OCI-M1 (cell line): Measurements from ENCODE around the gene SMOC2.
"Not testable (repeated sequence)": the region's sequence is repeated elsewhere in the genome, so short reads cannot be mapped to it uniquely, and the experiment has no call there.

Experiments used
- DNase-seq: peaks from one replicate; lab custom pipeline; 2025; lab: John Stamatoyannopoulos, UW

Gene SMOC2

GRCh38 chr6:168681748-168682147 lies 240.8 kb downstream of the SMOC2 start:
- DNase-seq = no peak

GRCh38 chr6:168683621-168684020 lies 242.6 kb downstream of the SMOC2 start:
- no peak for DNase-seq

- DNase-seq = no peak
Measured at GRCh38 chr6:168684471-168684870, 243.5 kb downstream of the SMOC2 start.

- no peak for DNase-seq
Measured at GRCh38 chr6:168684906-168685305, 243.9 kb downstream of the SMOC2 start.

- no peak for DNase-seq
Measured at GRCh38 chr6:168686029-168686738, 245.2 kb downstream of the SMOC2 start.

- no peak for DNase-seq
Measured at GRCh38 chr6:168686831-168687730, 246.1 kb downstream of the SMOC2 start.

GRCh38 chr6:168690271-168690670 lies 249.3 kb downstream of the SMOC2 start:
- DNase-seq = no peak

GRCh38 chr6:168691774-168692173 lies 250.8 kb downstream of the SMOC2 start:
- no peak for DNase-seq

- DNase-seq = no peak
Measured at GRCh38 chr6:168692193-168692914, 251.4 kb downstream of the SMOC2 start.

- not testable (repeated sequence) for DNase-seq
Measured at GRCh38 chr6:168692915-168693257, 251.9 kb downstream of the SMOC2 start.

- not testable (repeated sequence) for DNase-seq
Measured at GRCh38 chr6:168694797-168695196, 253.8 kb downstream of the SMOC2 start.

- DNase-seq = no peak
Measured at GRCh38 chr6:168695701-168696100, 254.7 kb downstream of the SMOC2 start.

- DNase-seq = no peak
Measured at GRCh38 chr6:168698923-168699322, 257.9 kb downstream of the SMOC2 start.

GRCh38 chr6:168699631-168700295 lies 258.8 kb downstream of the SMOC2 start:
- no peak for DNase-seq

- DNase-seq = no peak
Measured at GRCh38 chr6:168700880-168701279, 259.9 kb downstream of the SMOC2 start.

GRCh38 chr6:168703990-168704389 lies 263.0 kb downstream of the SMOC2 start:
- DNase-seq = no peak

- no peak for DNase-seq
Measured at GRCh38 chr6:168704678-168705077, 263.7 kb downstream of the SMOC2 start.

GRCh38 chr6:168705271-168705670 lies 264.3 kb downstream of the SMOC2 start:
- DNase-seq = not testable (repeated sequence)

- DNase-seq = no peak
Measured at GRCh38 chr6:168706471-168707177, 265.6 kb downstream of the SMOC2 start.

GRCh38 chr6:168708526-168708925 lies 267.5 kb downstream of the SMOC2 start:
- DNase-seq = no peak

GRCh38 chr6:168708984-168709383 lies 268.0 kb downstream of the SMOC2 start:
- DNase-seq = no peak
